NB4 (cell line): ENCODE measurements around the gene PRL.

Experiments used
- DNase-seq: peaks from one replicate; pipeline ENCODE4 v3.0.0; 2010; ENCODE audit warnings: low read depth
- H3K4me3 ChIP-seq: one replicate; pipeline ENCODE4 v1.5.1; 2011; ENCODE audit warnings: mild to moderate bottlenecking, low read depth, low read length, moderate library complexity
- MYC ChIP-seq: IDR thresholded peaks from 2 replicates; pipeline ENCODE4 v1.6.1; 2011; ENCODE audit warnings: low read depth, low read length
- POLR2A ChIP-seq: IDR thresholded peaks from 2 replicates; pipeline ENCODE4 v1.6.1; 2011; ENCODE audit warnings: mild to moderate bottlenecking; ENCODE audit not compliant: insufficient read length; ENCODE audit errors: extremely low read depth
- TF ChIP-seq, protein P1 (sequence below): IDR thresholded peaks from one replicate; pipeline ENCODE4 v1.5.1; 2012; ENCODE audit warnings: low read depth, low read length
- TF ChIP-seq, protein P2 (sequence below): IDR thresholded peaks from 2 replicates; pipeline ENCODE4 v1.6.1; 2011; ENCODE audit warnings: low read depth, low read length

The PRL gene

DNA sequence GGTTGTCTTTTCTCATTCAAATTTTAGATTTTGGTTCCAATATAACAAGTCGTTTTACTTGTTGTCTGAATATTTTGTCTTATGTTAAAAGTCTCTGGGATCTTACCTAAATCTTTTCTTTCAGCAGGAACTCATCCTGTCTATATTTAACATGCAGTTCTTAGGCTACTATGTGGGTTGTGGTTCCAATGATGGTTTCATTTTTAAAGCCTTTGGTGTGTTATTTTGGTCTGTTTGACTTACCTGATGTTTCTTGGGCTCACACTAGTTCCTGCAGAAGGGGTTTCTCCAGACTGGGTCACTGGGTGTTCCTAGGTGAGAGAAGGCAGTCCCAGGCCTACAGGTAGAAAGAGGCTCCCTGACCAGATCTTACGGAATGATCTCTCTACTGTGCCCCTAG lies 17.4 kb downstream of the PRL start:
- H3K4me3 ChIP-seq = no peak overlapping the region
- DNase-seq = no peak
- TF ChIP-seq POLR2A (no peak), MYC (no peak)
- TF ChIP-seq, protein P1, sequence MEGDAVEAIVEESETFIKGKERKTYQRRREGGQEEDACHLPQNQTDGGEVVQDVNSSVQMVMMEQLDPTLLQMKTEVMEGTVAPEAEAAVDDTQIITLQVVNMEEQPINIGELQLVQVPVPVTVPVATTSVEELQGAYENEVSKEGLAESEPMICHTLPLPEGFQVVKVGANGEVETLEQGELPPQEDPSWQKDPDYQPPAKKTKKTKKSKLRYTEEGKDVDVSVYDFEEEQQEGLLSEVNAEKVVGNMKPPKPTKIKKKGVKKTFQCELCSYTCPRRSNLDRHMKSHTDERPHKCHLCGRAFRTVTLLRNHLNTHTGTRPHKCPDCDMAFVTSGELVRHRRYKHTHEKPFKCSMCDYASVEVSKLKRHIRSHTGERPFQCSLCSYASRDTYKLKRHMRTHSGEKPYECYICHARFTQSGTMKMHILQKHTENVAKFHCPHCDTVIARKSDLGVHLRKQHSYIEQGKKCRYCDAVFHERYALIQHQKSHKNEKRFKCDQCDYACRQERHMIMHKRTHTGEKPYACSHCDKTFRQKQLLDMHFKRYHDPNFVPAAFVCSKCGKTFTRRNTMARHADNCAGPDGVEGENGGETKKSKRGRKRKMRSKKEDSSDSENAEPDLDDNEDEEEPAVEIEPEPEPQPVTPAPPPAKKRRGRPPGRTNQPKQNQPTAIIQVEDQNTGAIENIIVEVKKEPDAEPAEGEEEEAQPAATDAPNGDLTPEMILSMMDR = no peak
- TF ChIP-seq, protein P2, sequence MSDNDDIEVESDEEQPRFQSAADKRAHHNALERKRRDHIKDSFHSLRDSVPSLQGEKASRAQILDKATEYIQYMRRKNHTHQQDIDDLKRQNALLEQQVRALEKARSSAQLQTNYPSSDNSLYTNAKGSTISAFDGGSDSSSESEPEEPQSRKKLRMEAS = no peak

DNA sequence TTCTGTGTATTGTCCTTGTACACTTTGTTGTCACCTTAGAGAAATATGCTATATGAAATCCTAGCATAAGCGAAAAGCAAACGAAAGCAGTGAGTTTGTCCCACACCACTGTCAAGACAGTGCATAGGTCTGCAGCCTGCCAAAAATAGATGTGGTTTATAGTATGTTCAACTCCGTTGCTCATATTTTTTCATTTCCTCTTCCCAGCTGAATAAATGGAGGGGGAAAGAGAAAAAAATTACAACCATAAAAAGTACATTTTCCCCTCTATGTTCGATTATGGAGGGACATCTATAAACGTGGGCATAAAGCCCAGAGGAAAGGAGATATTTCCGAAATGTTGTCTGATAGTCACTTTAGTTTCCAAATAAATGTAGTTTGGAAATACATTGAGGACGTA lies 25.8 kb downstream of the PRL start:
- TF ChIP-seq MYC (no peak), POLR2A (no peak)
- TF ChIP-seq, protein P1 = no peak
- TF ChIP-seq, protein P2 = no peak
- DNase-seq = no peak

DNA sequence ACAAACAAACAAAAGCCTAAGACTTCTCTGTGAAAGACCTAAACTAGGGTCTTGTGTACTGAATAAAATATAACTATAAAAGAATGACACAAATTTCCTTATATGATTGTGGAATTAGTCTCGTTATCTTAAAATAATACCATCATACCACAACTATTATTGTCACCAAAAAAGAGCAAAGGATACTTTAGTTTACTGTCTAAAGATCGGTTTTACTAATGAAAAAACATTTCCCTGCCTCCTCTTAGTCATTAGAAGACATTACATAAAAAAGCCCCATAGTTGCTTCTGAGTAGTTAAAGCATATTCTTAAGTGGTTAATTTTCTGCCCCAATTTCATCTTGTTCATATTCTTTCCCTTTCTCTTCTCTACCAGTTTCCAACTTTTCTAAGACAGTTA lies 33.1 kb downstream of the PRL start:
- no peak for TF ChIP-seq POLR2A
- TF ChIP-seq MYC = no peak
- TF ChIP-seq, protein P1 = no peak
- TF ChIP-seq, protein P2 = no peak
- DNase-seq = no peak
- H3K4me3 ChIP-seq = no peak overlapping the region

More for the DNA sequence above, 25.8 kb downstream of the PRL start:
- no peak overlapping the region for H3K4me3 ChIP-seq

DNA sequence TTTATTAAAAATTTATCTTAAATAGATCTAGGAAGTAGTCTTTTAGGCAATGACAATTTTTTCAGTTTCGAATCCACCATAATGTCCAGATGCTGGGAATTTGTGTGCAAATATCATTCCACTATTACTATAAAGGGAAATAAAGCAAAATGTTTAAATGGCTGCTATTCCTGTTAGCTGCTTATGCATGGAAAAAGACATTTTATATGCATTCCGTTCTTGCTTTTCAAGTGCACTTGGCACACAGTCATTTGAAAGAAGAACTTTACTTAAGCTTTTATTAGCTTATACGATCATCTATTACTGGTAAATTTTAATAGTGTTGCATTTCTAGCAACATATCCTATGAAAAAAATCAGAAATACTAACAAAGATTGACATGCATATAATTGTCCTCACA lies 42.0 kb downstream of the PRL start:
- TF ChIP-seq MYC (no peak), POLR2A (no peak)
- TF ChIP-seq, protein P1 = no peak
- TF ChIP-seq, protein P2 = no peak
- DNase-seq = no peak
- no peak overlapping the region for H3K4me3 ChIP-seq

DNA sequence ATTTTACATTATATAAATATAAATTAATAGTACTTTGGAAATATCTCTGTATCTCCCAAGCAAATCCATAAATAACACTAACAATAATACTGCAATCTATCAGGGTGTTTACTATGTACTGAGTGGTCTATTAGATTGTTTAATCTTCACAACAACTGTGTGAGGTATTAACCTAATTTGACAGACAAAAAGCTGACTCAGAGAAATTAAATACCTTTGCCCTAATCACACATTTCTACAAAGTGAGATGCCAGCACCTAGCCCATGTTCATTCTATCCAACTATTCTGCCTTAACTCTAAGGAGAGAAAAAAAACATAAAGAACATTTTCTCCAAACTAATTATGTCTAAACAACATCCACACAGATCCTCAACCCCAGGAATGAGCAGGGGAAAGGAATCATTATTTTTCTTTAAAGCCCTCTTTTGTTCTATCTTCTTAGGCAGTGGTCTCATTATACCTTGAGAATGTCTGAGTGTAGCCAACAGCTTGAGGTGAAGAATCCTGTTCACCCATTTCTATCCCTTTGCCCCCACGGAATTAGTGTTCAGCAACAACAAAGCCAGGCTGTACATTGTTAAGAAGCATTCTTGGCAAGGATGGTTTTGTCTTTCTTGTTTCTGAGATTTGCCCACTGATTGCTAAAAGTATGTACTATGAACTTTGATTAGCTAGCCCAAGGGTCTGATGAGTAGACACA lies 42.7 kb downstream of the PRL start:
- H3K4me3 ChIP-seq = no peak overlapping the region
- TF ChIP-seq, protein P2 = no peak
- TF ChIP-seq, protein P1 = no peak
- no peak for DNase-seq

DNA sequence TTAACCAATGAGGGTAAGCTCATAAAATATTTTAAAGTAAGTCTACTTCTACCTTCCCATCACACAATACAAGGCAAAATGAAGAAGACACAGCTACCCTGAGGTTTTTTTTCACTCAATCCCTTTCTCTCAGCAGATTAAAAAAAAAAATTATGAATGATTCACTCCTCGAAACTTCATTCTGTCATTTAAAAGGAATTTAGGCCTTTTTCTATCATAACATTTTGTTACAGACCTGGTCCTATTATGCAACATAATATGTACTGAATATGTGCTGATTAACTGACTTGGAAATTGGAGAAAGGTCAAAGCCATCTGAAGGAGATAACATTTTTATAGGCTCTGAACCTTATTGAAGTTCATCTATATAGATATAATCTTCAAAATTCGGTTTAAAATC lies 45.5 kb downstream of the PRL start:
- H3K4me3 ChIP-seq = no peak overlapping the region
- no peak for DNase-seq
- TF ChIP-seq, protein P2 = no peak
- TF ChIP-seq, protein P1 = no peak
- TF ChIP-seq POLR2A = no peak
- TF ChIP-seq MYC = no peak
